ENCODE data around the gene LIMS2. TPM values are rescaled to one million over a fixed set of nuclear protein-coding genes. Genes with fewer than 3 reads are reported as not detected.

The LIMS2 gene
- total RNA-seq, 1 donor from 2014 or later: 171 TPM

GRCh38 chr2:127619877-127620705 is 55.2 kb downstream of the LIMS2 start:
- Mint-ChIP-seq H3K27me3 (ENCODE audit: low read depth) (no peaks in the 10 kb centered on the region), H3K27ac (ENCODE audit: unreplicated experiment) (no peak overlapping the region), H3K9me3 (ENCODE audit: low read depth) (no peaks in the 10 kb centered on the region), H3K4me3 (ENCODE audit: unreplicated experiment) (no peak overlapping the region), H3K36me3 (ENCODE audit: low read depth) (no peaks in the 10 kb centered on the region), H3K4me1 (ENCODE audit: low read depth) (peaks cover 8% of the 10 kb centered on the region)
- peak; percentile 57 for DNase-seq (ENCODE audit: low spot score)
- TF ChIP-seq, protein P1, sequence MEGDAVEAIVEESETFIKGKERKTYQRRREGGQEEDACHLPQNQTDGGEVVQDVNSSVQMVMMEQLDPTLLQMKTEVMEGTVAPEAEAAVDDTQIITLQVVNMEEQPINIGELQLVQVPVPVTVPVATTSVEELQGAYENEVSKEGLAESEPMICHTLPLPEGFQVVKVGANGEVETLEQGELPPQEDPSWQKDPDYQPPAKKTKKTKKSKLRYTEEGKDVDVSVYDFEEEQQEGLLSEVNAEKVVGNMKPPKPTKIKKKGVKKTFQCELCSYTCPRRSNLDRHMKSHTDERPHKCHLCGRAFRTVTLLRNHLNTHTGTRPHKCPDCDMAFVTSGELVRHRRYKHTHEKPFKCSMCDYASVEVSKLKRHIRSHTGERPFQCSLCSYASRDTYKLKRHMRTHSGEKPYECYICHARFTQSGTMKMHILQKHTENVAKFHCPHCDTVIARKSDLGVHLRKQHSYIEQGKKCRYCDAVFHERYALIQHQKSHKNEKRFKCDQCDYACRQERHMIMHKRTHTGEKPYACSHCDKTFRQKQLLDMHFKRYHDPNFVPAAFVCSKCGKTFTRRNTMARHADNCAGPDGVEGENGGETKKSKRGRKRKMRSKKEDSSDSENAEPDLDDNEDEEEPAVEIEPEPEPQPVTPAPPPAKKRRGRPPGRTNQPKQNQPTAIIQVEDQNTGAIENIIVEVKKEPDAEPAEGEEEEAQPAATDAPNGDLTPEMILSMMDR (IDR thresholded peaks at IDR 0.05): no peak

GRCh38 chr2:127619203-127619590 is 56.1 kb downstream of the LIMS2 start:
- H3K27ac Mint-ChIP-seq (ENCODE audit: unreplicated experiment): no peak overlapping the region
- no peaks in the 10 kb centered on the region for H3K27me3 Mint-ChIP-seq (ENCODE audit: low read depth)
- TF ChIP-seq, protein P1 (IDR thresholded peaks at IDR 0.05): no peak
- DNase-seq (ENCODE audit: low spot score): peak; percentile 29
- H3K4me1 Mint-ChIP-seq (ENCODE audit: low read depth): peaks cover 12% of the 10 kb centered on the region
- H3K4me3 Mint-ChIP-seq (ENCODE audit: unreplicated experiment): no peak overlapping the region
- no peaks in the 10 kb centered on the region for H3K36me3 Mint-ChIP-seq (ENCODE audit: low read depth)
- H3K9me3 Mint-ChIP-seq (ENCODE audit: low read depth): no peaks in the 10 kb centered on the region

GRCh38 chr2:127618551-127619202 is 56.7 kb downstream of the LIMS2 start:
- peaks cover 3% of the 10 kb centered on the region for H3K36me3 Mint-ChIP-seq (ENCODE audit: low read depth)

DNA sequence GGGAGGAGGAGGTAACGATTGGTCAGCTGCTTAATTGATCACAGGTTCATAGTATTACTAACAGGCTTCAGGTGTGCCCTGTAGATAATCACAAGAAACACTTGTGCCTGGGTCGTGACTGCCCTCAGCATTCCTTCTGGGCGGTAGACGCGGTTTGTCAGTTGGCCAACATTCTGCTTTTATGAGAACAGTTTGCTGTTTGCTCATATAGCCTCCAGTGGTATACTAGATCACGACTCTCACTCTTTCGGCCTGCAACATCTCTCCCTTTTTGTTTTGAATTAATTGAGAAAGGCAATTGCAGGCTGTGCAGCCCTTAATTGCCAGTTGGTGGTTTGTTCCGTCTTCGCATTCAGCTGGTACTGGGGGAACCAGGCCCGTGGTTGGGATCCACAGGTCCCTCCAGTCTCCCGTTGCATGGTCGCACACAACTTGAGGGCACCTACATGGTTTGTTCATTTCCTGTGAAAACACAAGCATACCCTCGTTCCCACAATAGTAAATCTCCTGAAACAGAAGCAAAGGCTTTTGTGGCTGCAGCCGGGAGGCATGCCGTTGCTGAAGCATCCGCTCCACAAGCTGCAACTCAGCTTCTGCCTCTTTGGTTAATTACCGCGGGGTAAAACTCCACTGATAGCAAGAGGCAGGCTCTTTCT is 59.7 kb downstream of the LIMS2 start:
- Mint-ChIP-seq H3K36me3 (ENCODE audit: low read depth) (peaks cover 9% of the 10 kb centered on the region), H3K4me3 (ENCODE audit: unreplicated experiment) (no peak overlapping the region), H3K27ac (ENCODE audit: unreplicated experiment) (no peak overlapping the region), H3K4me1 (ENCODE audit: low read depth) (peaks cover 8% of the 10 kb centered on the region), H3K9me3 (ENCODE audit: low read depth) (peaks cover 16% of the 10 kb centered on the region), H3K27me3 (ENCODE audit: low read depth) (no peaks in the 10 kb centered on the region)
- DNase-seq (ENCODE audit: low spot score): peak; percentile 49
- TF ChIP-seq, protein P1 (IDR thresholded peaks at IDR 0.05): no peak

More at GRCh38 chr2:127618551-127619202, 56.7 kb downstream of the LIMS2 start:
- TF ChIP-seq, protein P1 (IDR thresholded peaks at IDR 0.05): no peak
- peaks cover 11% of the 10 kb centered on the region for H3K4me1 Mint-ChIP-seq (ENCODE audit: low read depth)
- peak; percentile 39 for DNase-seq (ENCODE audit: low spot score)
- no peak overlapping the region for H3K27ac Mint-ChIP-seq (ENCODE audit: unreplicated experiment)
- peaks cover 4% of the 10 kb centered on the region for H3K9me3 Mint-ChIP-seq (ENCODE audit: low read depth)
- no peak overlapping the region for H3K4me3 Mint-ChIP-seq (ENCODE audit: unreplicated experiment)
- no peaks in the 10 kb centered on the region for H3K27me3 Mint-ChIP-seq (ENCODE audit: low read depth)

DNA sequence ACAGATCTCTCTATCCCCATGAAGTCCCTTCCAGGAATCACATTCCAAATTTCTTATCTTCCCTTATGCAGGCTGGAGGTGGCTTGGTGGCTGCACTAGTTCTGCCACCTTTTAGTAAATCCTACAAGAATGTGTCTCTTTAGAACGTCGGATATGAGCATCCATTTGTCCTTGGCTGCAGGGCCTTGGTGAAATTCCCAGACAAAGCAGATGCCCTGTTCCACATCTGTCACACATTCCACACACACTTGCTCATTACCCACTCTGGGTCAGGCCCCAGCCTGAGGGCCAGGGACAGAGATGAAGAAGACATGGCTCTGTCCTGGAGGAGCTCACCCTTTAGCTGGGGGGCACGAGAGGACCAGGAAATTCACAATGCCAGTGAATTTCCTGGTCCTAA is 60.6 kb downstream of the LIMS2 start:
- DNase-seq (ENCODE audit: low spot score): peak; percentile 47
- H3K27me3 Mint-ChIP-seq (ENCODE audit: low read depth): no peaks in the 10 kb centered on the region
- H3K27ac Mint-ChIP-seq (ENCODE audit: unreplicated experiment): no peak overlapping the region
- peaks cover 16% of the 10 kb centered on the region for H3K9me3 Mint-ChIP-seq (ENCODE audit: low read depth)
- H3K4me3 Mint-ChIP-seq (ENCODE audit: unreplicated experiment): no peak overlapping the region
- H3K36me3 Mint-ChIP-seq (ENCODE audit: low read depth): peaks cover 9% of the 10 kb centered on the region
- TF ChIP-seq, protein P1 (IDR thresholded peaks at IDR 0.05): no peak
- H3K4me1 Mint-ChIP-seq (ENCODE audit: low read depth): peaks cover 8% of the 10 kb centered on the region
